CD4-positive, alpha-beta T cell (primary cell): ENCODE data around the gene C19orf47. TPM values are rescaled to one million over a fixed set of nuclear protein-coding genes. Genes with fewer than 3 reads are reported as not detected.

Experiments
- ATAC-seq: fragments of 200-7000 bp; cut with Tn5 transposase; one replicate; pipeline ENCODE4 v1.10.0; 2022; ENCODE audit warnings: mild to moderate bottlenecking; ENCODE audit not compliant: poor library complexity
- CTCF ChIA-PET: fragments of 350-600 bp; sonication (Branson Sonifier 250); formaldehyde crosslinking; loops from one replicate; lab custom pipeline; 2021; ENCODE audit warnings: antibody characterized with exemption, inconsistent platforms; lab: Charles Lee
- POLR2A ChIA-PET: fragments of 350-600 bp; sonication (Branson Sonifier 250); formaldehyde crosslinking; loops from one replicate; lab custom pipeline; 2021; ENCODE audit warnings: antibody characterized with exemption, inconsistent platforms; lab: Charles Lee
- DNase-seq, 14 experiments: peaks; one replicate each; pipeline ENCODE4 v3.0.0-alpha.2; 2013 to 2020; ENCODE audit warnings: mixed read lengths in 2 of 14
- H3K27ac ChIP-seq, 2 donors: one replicate each; pipeline versions ENCODE4 v1.5.1 to v1.7.0; 2013; ENCODE audit warnings: low read length in 2 of 2, low read depth in 1 of 2, mild to moderate bottlenecking in 1 of 2
- H3K27me3 ChIP-seq, 2 experiments: 1 replicate in 1 of 2; 2 replicates in 1 of 2; pipeline versions ENCODE4 v1.6.1 to v1.7.0; 2013; ENCODE audit warnings: low read length in 2 of 2, control low read depth in 1 of 2, mild to moderate bottlenecking in 1 of 2, moderate library complexity in 1 of 2; ENCODE audit not compliant: insufficient read depth in 2 of 2, control insufficient read depth in 1 of 2
- H3K36me3 ChIP-seq: one replicate; pipeline ENCODE4 v1.6.1; 2013; ENCODE audit warnings: low read length, control low read depth; ENCODE audit not compliant: insufficient read depth
- H3K4me1 ChIP-seq: one replicate; pipeline ENCODE4 v1.6.1; 2013; ENCODE audit warnings: low read length, control low read depth; ENCODE audit not compliant: insufficient read depth
- H3K4me3 ChIP-seq: one replicate; pipeline ENCODE4 v1.5.1; 2013; ENCODE audit warnings: mild to moderate bottlenecking, low read length, moderate library complexity
- H3K9me3 ChIP-seq, 2 experiments: 1 replicate in 1 of 2; 2 replicates in 1 of 2; pipeline versions ENCODE4 v1.6.1 to v1.7.0; 2013; ENCODE audit warnings: low read length in 2 of 2, mild to moderate bottlenecking in 2 of 2, control low read depth in 1 of 2, moderate library complexity in 1 of 2; ENCODE audit not compliant: control insufficient read depth in 1 of 2, insufficient read depth in 1 of 2
- H3K27ac Mint-ChIP-seq: one replicate; pipeline ENCODE4 v1.8.0; 2020; ENCODE audit warnings: mixed read lengths
- H3K27me3 Mint-ChIP-seq: one replicate; pipeline ENCODE4 v1.8.0; 2021; ENCODE audit warnings: mixed read lengths
- H3K36me3 Mint-ChIP-seq: one replicate; pipeline ENCODE4 v1.8.0; 2021; ENCODE audit warnings: low read depth, mixed read lengths
- H3K4me1 Mint-ChIP-seq: one replicate; pipeline ENCODE4 v1.8.0; 2021; ENCODE audit warnings: low read depth, mixed read lengths
- H3K4me3 Mint-ChIP-seq: one replicate; pipeline ENCODE4 v1.8.0; 2020; ENCODE audit warnings: mild to moderate bottlenecking, mixed read lengths
- H3K9me3 Mint-ChIP-seq: one replicate; pipeline ENCODE4 v1.8.0; 2020; ENCODE audit warnings: mixed read lengths
- CTCF ChIP-seq: fragments of 200-600 bp; IDR thresholded peaks from one replicate; pipeline ENCODE4 v1.8.0; 2022; ENCODE audit warnings: antibody characterized with exemption, mild to moderate bottlenecking
- intact Hi-C, 2 experiments: fragments of 100-400 bp; cut with DNase I in 1 of 2; cut with micrococcal nuclease in 1 of 2; formaldehyde crosslinking; loops; one replicate each; pipeline versions ENCODE4 v1.15.1 to v1.9.0; 2023 to 2025; cut with DNase I, micrococcal nuclease
- total RNA-seq, 174 experiments: library from RNA in 2 of 174; stranded (reverse) in 2 of 174; gene quantifications; one replicate each; pipeline ENCODE4 v1.2.3 and lab custom pipeline; 2021 to 2026

The C19orf47 gene
- total RNA-seq, 2 experiments from 2014 or later: 10.1 to 11.2 TPM

GRCh38 chr19:40367577-40368434, 19.6 kb upstream of the C19orf47 start:
- no peak overlapping the region for H3K4me3 Mint-ChIP-seq
- no peak for TF ChIP-seq CTCF
- no peak for ATAC-seq
- no peak overlapping the region for H3K27ac ChIP-seq
- peaks cover 14% of the 10 kb centered on the region for H3K4me1 ChIP-seq
- H3K27me3 ChIP-seq: no peaks in the 10 kb centered on the region
- peaks cover 39% of the 10 kb centered on the region for H3K36me3 ChIP-seq
- no peaks in the 10 kb centered on the region for H3K9me3 Mint-ChIP-seq
- intact Hi-C loops: no loop called here
- no peak overlapping the region for H3K27ac Mint-ChIP-seq
- no peaks in the 10 kb centered on the region for H3K9me3 ChIP-seq
- ChIA-PET CTCF (no interaction called here), POLR2A (no interaction called here)
- H3K4me1 Mint-ChIP-seq: peaks cover 12% of the 10 kb centered on the region
- H3K36me3 Mint-ChIP-seq: peaks cover 51% of the 10 kb centered on the region
- DNase-seq: no peak
- H3K27me3 Mint-ChIP-seq: no peaks in the 10 kb centered on the region
- H3K4me3 ChIP-seq: no peak overlapping the region

GRCh38 chr19:40366697-40367561, 18.7 kb upstream of the C19orf47 start:
- TF ChIP-seq CTCF: no peak
- Mint-ChIP-seq H3K4me3 (no peak overlapping the region), H3K27me3 (no peaks in the 10 kb centered on the region), H3K4me1 (peaks cover 17% of the 10 kb centered on the region), H3K27ac (no peak overlapping the region), H3K36me3 (peaks cover 47% of the 10 kb centered on the region), H3K9me3 (no peaks in the 10 kb centered on the region)
- intact Hi-C loops: no loop called here
- H3K4me1 ChIP-seq: peaks cover 15% of the 10 kb centered on the region
- no peaks in the 10 kb centered on the region for H3K9me3 ChIP-seq
- DNase-seq (no peak), ATAC-seq (no peak)
- H3K27ac ChIP-seq: no peak overlapping the region
- no peak overlapping the region for H3K4me3 ChIP-seq
- POLR2A ChIA-PET: no interaction called here
- no peaks in the 10 kb centered on the region for H3K27me3 ChIP-seq
- peaks cover 33% of the 10 kb centered on the region for H3K36me3 ChIP-seq
- CTCF ChIA-PET: no interaction called here

GRCh38 chr19:40365613-40366401, 17.6 kb upstream of the C19orf47 start:
- TF ChIP-seq CTCF: no peak
- Mint-ChIP-seq H3K9me3 (no peaks in the 10 kb centered on the region), H3K36me3 (peaks cover 38% of the 10 kb centered on the region), H3K27ac (no peak overlapping the region), H3K27me3 (no peaks in the 10 kb centered on the region), H3K4me1 (peaks cover 17% of the 10 kb centered on the region), H3K4me3 (no peak overlapping the region)
- H3K27me3 ChIP-seq: no peaks in the 10 kb centered on the region
- peak in 8 of 14 experiments; percentile 8 to 60 (median 31) for DNase-seq
- H3K4me3 ChIP-seq: peak overlapping the region; percentile 19
- H3K36me3 ChIP-seq: peaks cover 32% of the 10 kb centered on the region
- H3K4me1 ChIP-seq: peaks cover 15% of the 10 kb centered on the region
- CTCF ChIA-PET: no interaction called here
- H3K9me3 ChIP-seq: no peaks in the 10 kb centered on the region
- no peak overlapping the region for H3K27ac ChIP-seq
- peak; percentile 43 for ATAC-seq
- intact Hi-C loops: no loop called here
- POLR2A ChIA-PET: interaction anchor here (1.7 kb wide), 1 partner anchor 18 kb away, joined by 4 read pairs; the partner anchor contains the start of genes C19orf47 and PLD3
